OCI-LY1 (cell line): ENCODE measurements around the gene SUPT4H1.

Experiments used
- H2AFZ ChIP-seq: fragments of 200-600 bp; sonication (generic), shearing (Covaris generic); 2 replicates; pipeline ENCODE4 v1.6.0; 2014; ENCODE audit warnings: antibody characterized with exemption, mild to moderate bottlenecking, low read length
- H3F3A ChIP-seq: fragments of 200-600 bp; sonication (generic), shearing (Covaris generic); 2 replicates; pipeline ENCODE4 v1.6.0; 2014; ENCODE audit warnings: mild to moderate bottlenecking, antibody characterized with exemption, low read length, moderate library complexity; ENCODE audit not compliant: insufficient read depth
- H3K27ac ChIP-seq: fragments of 200-600 bp; sonication (generic); 2 replicates; pipeline ENCODE4 v1.5.1; 2014; ENCODE audit warnings: low read length, mixed run types, mild to moderate bottlenecking, low read depth; ENCODE audit not compliant: poor library complexity, severe bottlenecking
- H3K27me3 ChIP-seq: fragments of 200-600 bp; sonication (generic); 2 replicates; pipeline ENCODE4 v1.6.0; 2014; ENCODE audit warnings: antibody characterized with exemption, mild to moderate bottlenecking, low read length, moderate library complexity; ENCODE audit not compliant: insufficient read depth
- H3K36me3 ChIP-seq: fragments of 200-600 bp; sonication (generic); 2 replicates; pipeline ENCODE4 v1.6.1; 2014; ENCODE audit warnings: mild to moderate bottlenecking, antibody characterized with exemption, low read length, moderate library complexity, mixed read lengths; ENCODE audit not compliant: insufficient read depth
- H3K4me1 ChIP-seq: fragments of 200-600 bp; sonication (generic); 2 replicates; pipeline ENCODE4 v1.5.1; 2014; ENCODE audit warnings: mild to moderate bottlenecking, low read length, moderate library complexity; ENCODE audit not compliant: insufficient read depth, severe bottlenecking
- H3K4me2 ChIP-seq: fragments of 200-600 bp; sonication (generic), shearing (Covaris generic); 2 replicates; pipeline ENCODE4 v1.6.1; 2014; ENCODE audit warnings: low read length
- H3K4me3 ChIP-seq: fragments of 200-600 bp; sonication (generic); 2 replicates; pipeline ENCODE4 v1.5.1; 2014; ENCODE audit warnings: low read length, low read depth, mild to moderate bottlenecking, mixed read lengths; ENCODE audit not compliant: poor library complexity, severe bottlenecking
- H3K79me2 ChIP-seq: fragments of 200-600 bp; shearing (Covaris generic); 2 replicates; pipeline ENCODE4 v1.6.1; 2016; ENCODE audit warnings: mixed run types, low read length, mixed read lengths; ENCODE audit not compliant: insufficient read depth
- H3K9ac ChIP-seq: fragments of 200-600 bp; sonication (generic), shearing (Covaris generic); 2 replicates; pipeline ENCODE4 v1.6.1; 2014; ENCODE audit warnings: mild to moderate bottlenecking, low read length, mixed read lengths
- H3K9me2 ChIP-seq: fragments of 200-600 bp; sonication (generic), shearing (Covaris generic); 2 replicates; pipeline ENCODE4 v1.6.1; 2014; ENCODE audit warnings: low read depth, mild to moderate bottlenecking, low read length, mixed read lengths
- H3K9me3 ChIP-seq: fragments of 200-600 bp; shearing (Covaris generic); 2 replicates; pipeline ENCODE4 v1.6.1; 2014; ENCODE audit warnings: low read length, mixed read lengths
- H4K20me1 ChIP-seq: fragments of 200-600 bp; sonication (generic), shearing (Covaris generic); 2 replicates; pipeline ENCODE4 v1.6.0; 2016; ENCODE audit warnings: mild to moderate bottlenecking, low read length; ENCODE audit not compliant: insufficient read depth
- CTCF ChIP-seq: fragments of 200-600 bp; sonication (generic), shearing (Covaris generic); IDR thresholded peaks from 2 replicates; pipeline ENCODE4 v1.5.1; 2017; ENCODE audit warnings: mild to moderate bottlenecking, antibody characterized with exemption, low read length, moderate library complexity, mixed read lengths
- EZH2 ChIP-seq: fragments of 200-600 bp; sonication (generic), shearing (Covaris generic); IDR thresholded peaks from 2 replicates; pipeline ENCODE4 v1.8.0; 2017; ENCODE audit warnings: borderline replicate concordance, mixed run types, mild to moderate bottlenecking, antibody characterized with exemption, low read length, moderate library complexity, mixed read lengths

The SUPT4H1 gene

GRCh38 chr17:58352596-58353388, 791 bp upstream of the SUPT4H1 start:
- TF ChIP-seq CTCF, result no peak
- no peak for TF ChIP-seq EZH2
- no peaks in the 10 kb centered on the region for H4K20me1 ChIP-seq
- H3K9me2 ChIP-seq, result no peaks in the 10 kb centered on the region
- no peaks in the 10 kb centered on the region for H3K9me3 ChIP-seq
- no peak overlapping the region for H2AFZ ChIP-seq
- no peaks in the 10 kb centered on the region for H3K27me3 ChIP-seq
- H3K4me2 ChIP-seq, result peak overlapping the region; percentile 92
- H3K4me1 ChIP-seq, result peaks cover 22% of the 10 kb centered on the region
- H3F3A ChIP-seq, result no peaks in the 10 kb centered on the region
- no peaks in the 10 kb centered on the region; the same call in 1 of the 2 replicates for H3K79me2 ChIP-seq
- peak overlapping the region; percentile 95 for H3K4me3 ChIP-seq
- H3K9ac ChIP-seq, result peak overlapping the region; percentile 97
- H3K27ac ChIP-seq, result peak overlapping the region; percentile 76
- H3K36me3 ChIP-seq, result peaks cover 27% of the 10 kb centered on the region

GRCh38 chr17:58351182-58351581, 819 bp downstream of the SUPT4H1 start:
- Histone ChIP-seq H2AFZ (no peak overlapping the region), H3K4me2 (peak overlapping the region; percentile 81), H3K4me1 (peaks cover 25% of the 10 kb centered on the region), H3K9me2 (no peaks in the 10 kb centered on the region), H3K27me3 (no peaks in the 10 kb centered on the region), H3K9me3 (no peaks in the 10 kb centered on the region), H3K27ac (peak overlapping the region; percentile 43), H3K9ac (peak overlapping the region; percentile 91), H4K20me1 (no peaks in the 10 kb centered on the region), H3K4me3 (peak overlapping the region; percentile 95), H3K36me3 (peaks cover 43% of the 10 kb centered on the region), H3F3A (no peaks in the 10 kb centered on the region), H3K79me2 (no peaks in the 10 kb centered on the region; the same call in 1 of the 2 replicates)
- TF ChIP-seq EZH2, result no peak
- no peak for TF ChIP-seq CTCF

GRCh38 chr17:58348038-58348437, 4.0 kb downstream of the SUPT4H1 start:
- no peak overlapping the region for H3K27ac ChIP-seq

More at GRCh38 chr17:58348038-58348437, 4.0 kb downstream of the SUPT4H1 start:
- H4K20me1 ChIP-seq, result no peaks in the 10 kb centered on the region
- no peaks in the 10 kb centered on the region for H3F3A ChIP-seq
- H3K9me3 ChIP-seq, result no peaks in the 10 kb centered on the region
- peaks cover 63% of the 10 kb centered on the region for H3K36me3 ChIP-seq
- no peaks in the 10 kb centered on the region for H3K9me2 ChIP-seq
- H3K9ac ChIP-seq, result no peak overlapping the region; the same call in 1 of the 2 replicates
- peaks cover 52% of the 10 kb centered on the region for H3K4me1 ChIP-seq
- no peak for TF ChIP-seq EZH2
- no peak overlapping the region for H3K4me2 ChIP-seq
- no peaks in the 10 kb centered on the region; the same call in 1 of the 2 replicates for H3K79me2 ChIP-seq
- H3K27me3 ChIP-seq, result no peaks in the 10 kb centered on the region
- H2AFZ ChIP-seq, result no peak overlapping the region
- no peak overlapping the region for H3K4me3 ChIP-seq
